ENCODE measurements around the gene BCDIN3D. TPM values are rescaled to one million over a fixed set of nuclear protein-coding genes. Genes with fewer than 3 reads are reported as not detected.
A peak's percentile ranks its signal among the peaks of the same experiment; 100 is the strongest.

Gene BCDIN3D
- total and polyA plus RNA-seq, 9 of the 15 experiments (the other 6 are each of a cell fraction or from before 2014, with no cell fraction given): 3.7 to 6.9 (median 5.6) TPM

DNA sequence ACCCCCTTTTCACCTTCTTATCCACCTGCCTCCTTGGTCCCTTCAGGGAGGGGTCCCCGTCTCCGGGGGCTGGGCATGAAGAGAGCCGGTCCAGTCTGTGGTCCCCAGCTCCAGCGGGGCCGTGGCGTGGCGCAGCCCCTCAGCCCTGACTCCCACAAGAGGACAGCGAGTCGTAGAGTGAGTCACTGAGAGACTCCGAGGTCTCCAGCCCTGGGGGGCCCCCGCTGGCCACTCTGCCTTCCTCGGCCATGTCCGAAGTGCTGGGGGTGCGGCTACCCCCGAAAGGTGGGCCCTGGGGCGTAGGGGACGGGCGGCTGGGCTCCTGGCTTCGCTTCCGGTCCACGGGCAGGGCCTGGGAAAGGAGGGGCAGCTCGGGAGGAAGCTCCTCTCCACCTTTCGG lies 51.2 kb downstream of the BCDIN3D start:
- Histone ChIP-seq H2AFZ (ENCODE audit: low read depth, low read length) (no peak overlapping the region), H3K9me1 (ENCODE audit: control insufficient read depth, insufficient read depth, low read length) (no peaks in the 10 kb centered on the region), H3K9ac (ENCODE audit: insufficient read depth in 1 of 2, low read depth in 2 of 2, low read length in 2 of 2) (0 out of 4 replicates have a peak overlapping the region, but pooled peaks of 1 of the 2 experiments have one; percentile 45), H3K9me3 (replicated peaks; ENCODE audit: control insufficient read depth, insufficient read depth, low read depth, low read length) (no peaks in the 10 kb centered on the region), H3K4me1 (replicated peaks in 1 of 2; ENCODE audit: control insufficient read depth in 2 of 2, insufficient read depth in 2 of 2, low read length in 2 of 2) (peaks cover 0 to 22% of the 10 kb centered on the region in 2 experiments; a peak in 2 of 5 replicates), H3K4me2 (ENCODE audit: insufficient read depth, low read length) (no peak overlapping the region), H3K27me3 (ENCODE audit: control insufficient read depth in 2 of 2, insufficient read depth in 2 of 2, low read length in 2 of 2) (no peaks in the 10 kb centered on the region), H3K27ac (ENCODE audit: extremely low read depth, low read depth, low read length) (no peak overlapping the region), H4K20me1 (replicated peaks; ENCODE audit: control insufficient read depth, insufficient read depth, low read length) (0 out of 2 replicates have a peak, but pooled peaks cover 3% of the 10 kb centered on the region), H3K4me3 (no peak overlapping the region), H3K36me3 (ENCODE audit: control insufficient read depth, insufficient read depth, low read length) (no peaks in the 10 kb centered on the region), H3K79me2 (ENCODE audit: control insufficient read depth, insufficient read depth, low read length) (no peaks in the 10 kb centered on the region)
- WGBS (ENCODE audit: insufficient coverage, low coverage, missing lambda C conversion rate): 70% methylated on average over 9 of the region's 23 CpGs
- POLR2A ChIA-PET: no interaction called here
- TF ChIP-seq ZNF395 (CRISPR knock-in tag; IDR thresholded peaks at IDR 0.05) (no peak), POLR2G (IDR thresholded peaks at IDR 0.05; ENCODE audit: low read depth, low read length) (peak; percentile 47)
- CTCF ChIA-PET (ENCODE audit: low intra/inter-chr PET ratio): no interaction called here
- DNase-seq (ENCODE audit: extremely low read depth in 1 of 4, low spot score in 3 of 4) (peak in 1 of 4 experiments; percentile 7), FAIRE-seq (no peak), ATAC-seq (no peak)
- in situ Hi-C loops (cut with MboI): no loop called here
- BruUV-seq (replicated peaks): no TSS peak
- intact Hi-C loops (cut with micrococcal nuclease): no loop called here
